Temporal lobe (tissue), 2 donors: Measurements from ENCODE around the gene CPSF7. TPM values are rescaled to one million over a fixed set of nuclear protein-coding genes. Genes with fewer than 3 reads are reported as not detected.

Experiments
- small RNA-seq: library from RNA; depleted of rRNA; stranded (forward); fragments of <200 nt; gene quantifications from one replicate; pipeline ENCODE3, GENCODE V24; 2014; ENCODE audit warnings: low replicate concordance
- total RNA-seq: library from RNA; depleted of rRNA; stranded (reverse); fragments of >200 nt; gene quantifications from one replicate; pipeline ENCODE4 v1.2.3, GENCODE V29; 2014

Gene CPSF7
- total RNA-seq, 1 donor from 2014 or later = 23.4 TPM

Small RNA genes lying within 50 kb of the gene (small RNA-seq; reads per million reads assigned to genes)
- gene RN7SL23P = not detected

Other genes starting within 250 kb of the CPSF7 start
- gene PGA3, start 226.5 kb downstream of the CPSF7 start, total RNA-seq = 0.49 TPM
- 0.74 TPM for gene PGA4, start 207.6 kb downstream of the CPSF7 start, total RNA-seq
- not detected for gene PGA5, start 188.8 kb downstream of the CPSF7 start, total RNA-seq
- 1.5 TPM for gene VWCE, start 134.7 kb downstream of the CPSF7 start, total RNA-seq
- gene DDB1, start 96.9 kb downstream of the CPSF7 start, total RNA-seq = 152 TPM
- gene TKFC, start 96.7 kb downstream of the CPSF7 start, total RNA-seq = 10.3 TPM
- 4.2 TPM for gene CYB561A3, start 68.1 kb downstream of the CPSF7 start, total RNA-seq
- gene TMEM138, start 67.6 kb downstream of the CPSF7 start, total RNA-seq = 15.0 TPM
- 9.3 TPM for gene TMEM216, start 37.4 kb downstream of the CPSF7 start, total RNA-seq
- gene SDHAF2, start 149 bp upstream of the CPSF7 start, total RNA-seq = 29.3 TPM
- gene LRRC10B, start 78.8 kb upstream of the CPSF7 start, total RNA-seq = 2.5 TPM
- gene SYT7, start 151.1 kb upstream of the CPSF7 start, total RNA-seq = 27.5 TPM